Measurements from ENCODE around the gene TPPP3.

The TPPP3 gene

GRCh38 chr16:67407788-67408452 lies 14.6 kb upstream of the TPPP3 start:
- Histone ChIP-seq H3K4me2 (ENCODE audit: low read length, poor library complexity, severe bottlenecking) (no peak overlapping the region), H3K23ac (ENCODE audit: low read length in 2 of 2) (no peak overlapping the region), H2BK5ac (ENCODE audit: low read depth, low read length, poor library complexity, severe bottlenecking) (no peak overlapping the region), H2BK15ac (ENCODE audit: low read depth, poor library complexity, severe bottlenecking) (peak overlapping the region; percentile 54), H3K4me3 (ENCODE audit: insufficient read depth in 1 of 2, low read depth in 1 of 2, low read length in 2 of 2) (no peak overlapping the region), H3K4ac (ENCODE audit: low read depth in 1 of 2, low read length in 2 of 2) (no peak overlapping the region), H3K18ac (ENCODE audit: low read depth in 1 of 2, low read length in 2 of 2) (no peak overlapping the region), H4K8ac (ENCODE audit: low read length) (no peak overlapping the region), H3K27ac (ENCODE audit: low read length, poor library complexity, severe bottlenecking) (no peak overlapping the region), H3K9me3 (ENCODE audit: control insufficient read depth, low read length) (no peaks in the 10 kb centered on the region), H3K36me3 (ENCODE audit: control insufficient read depth in 1 of 2, insufficient read depth in 2 of 2, low read depth in 1 of 2, low read length in 2 of 2) (peaks cover 0 to 4% of the 10 kb centered on the region in 2 experiments), H3K79me1 (replicated peaks; ENCODE audit: low read length, poor library complexity, severe bottlenecking) (peaks cover 11% of the 10 kb centered on the region), H3K27me3 (ENCODE audit: control insufficient read depth in 1 of 2, insufficient read depth in 1 of 2, low read length in 2 of 2) (no peaks in the 10 kb centered on the region), H2AK5ac (ENCODE audit: low read length, severe bottlenecking) (no peak overlapping the region), H4K91ac (ENCODE audit: low read length) (no peak overlapping the region), H3K4me1 (ENCODE audit: control insufficient read depth, insufficient read depth, low read depth, low read length) (peaks cover 17% of the 10 kb centered on the region), H2BK12ac (ENCODE audit: low read length in 2 of 2) (no peak overlapping the region), H2BK120ac (ENCODE audit: low read depth, low read length) (no peak overlapping the region), H3K9ac (ENCODE audit: low read length) (peak overlapping the region; percentile 87), H2AFZ (ENCODE audit: low read depth, low read length) (no peak overlapping the region), H3K14ac (ENCODE audit: low read length in 2 of 2) (no peak overlapping the region)
- 85% methylated on average over 6 of the region's 6 CpGs for WGBS
- DNase-seq, result no peak

- Histone ChIP-seq H3K9me3 (ENCODE audit: control insufficient read depth, low read length) (no peaks in the 10 kb centered on the region), H3K4ac (ENCODE audit: low read depth in 1 of 2, low read length in 2 of 2) (peak overlapping the region in 1 of 2 experiments; percentile 24), H2BK5ac (ENCODE audit: low read depth, low read length, poor library complexity, severe bottlenecking) (no peak overlapping the region), H3K18ac (ENCODE audit: low read depth in 1 of 2, low read length in 2 of 2) (peak overlapping the region; percentile 9 to 19), H2BK15ac (ENCODE audit: low read depth, poor library complexity, severe bottlenecking) (peak overlapping the region; percentile 93), H3K27me3 (ENCODE audit: control insufficient read depth in 1 of 2, insufficient read depth in 1 of 2, low read length in 2 of 2) (peaks cover 0 to 1% of the 10 kb centered on the region in 2 experiments), H3K4me3 (ENCODE audit: insufficient read depth in 1 of 2, low read depth in 1 of 2, low read length in 2 of 2) (peak overlapping the region in 1 of 2 experiments; percentile 27), H3K23ac (ENCODE audit: low read length in 2 of 2) (no peak overlapping the region), H2AK5ac (ENCODE audit: low read length, severe bottlenecking) (peak overlapping the region; percentile 1), H2AFZ (ENCODE audit: low read depth, low read length) (no peak overlapping the region), H4K8ac (ENCODE audit: low read length) (no peak overlapping the region), H2BK120ac (ENCODE audit: low read depth, low read length) (no peak overlapping the region), H4K91ac (ENCODE audit: low read length) (no peak overlapping the region), H2BK12ac (ENCODE audit: low read length in 2 of 2) (no peak overlapping the region), H3K4me1 (ENCODE audit: control insufficient read depth, insufficient read depth, low read depth, low read length) (peaks cover 17% of the 10 kb centered on the region), H3K36me3 (ENCODE audit: control insufficient read depth in 1 of 2, insufficient read depth in 2 of 2, low read depth in 1 of 2, low read length in 2 of 2) (peaks cover 0 to 4% of the 10 kb centered on the region in 2 experiments), H3K4me2 (ENCODE audit: low read length, poor library complexity, severe bottlenecking) (no peak overlapping the region), H3K27ac (ENCODE audit: low read length, poor library complexity, severe bottlenecking) (no peak overlapping the region), H3K9ac (ENCODE audit: low read length) (peak overlapping the region; percentile 87), H3K14ac (ENCODE audit: low read length in 2 of 2) (no peak overlapping the region), H3K79me1 (replicated peaks; ENCODE audit: low read length, poor library complexity, severe bottlenecking) (peaks cover 11% of the 10 kb centered on the region)
- WGBS, result 94% methylated on average over 7 of the region's 7 CpGs
- no peak for DNase-seq
Measured at GRCh38 chr16:67407176-67407787, 14.0 kb upstream of the TPPP3 start.

- Histone ChIP-seq H3K9me3 (ENCODE audit: control insufficient read depth, low read length) (no peaks in the 10 kb centered on the region), H3K23ac (ENCODE audit: low read length in 2 of 2) (no peak overlapping the region), H3K27ac (ENCODE audit: low read length, poor library complexity, severe bottlenecking) (no peak overlapping the region), H3K4me1 (ENCODE audit: control insufficient read depth, insufficient read depth, low read depth, low read length) (peaks cover 17% of the 10 kb centered on the region), H4K8ac (ENCODE audit: low read length) (peak overlapping the region; percentile 49), H2BK5ac (ENCODE audit: low read depth, low read length, poor library complexity, severe bottlenecking) (no peak overlapping the region), H3K27me3 (ENCODE audit: control insufficient read depth in 1 of 2, insufficient read depth in 1 of 2, low read length in 2 of 2) (peaks cover 0 to 11% of the 10 kb centered on the region in 2 experiments), H2AK5ac (ENCODE audit: low read length, severe bottlenecking) (no peak overlapping the region), H3K4me3 (ENCODE audit: insufficient read depth in 1 of 2, low read depth in 1 of 2, low read length in 2 of 2) (peak overlapping the region in 1 of 2 experiments; percentile 48), H3K18ac (ENCODE audit: low read depth in 1 of 2, low read length in 2 of 2) (peak overlapping the region; percentile 9 to 19), H2AFZ (ENCODE audit: low read depth, low read length) (no peak overlapping the region), H3K14ac (ENCODE audit: low read length in 2 of 2) (no peak overlapping the region), H4K91ac (ENCODE audit: low read length) (no peak overlapping the region), H2BK15ac (ENCODE audit: low read depth, poor library complexity, severe bottlenecking) (peak overlapping the region; percentile 12), H3K4ac (ENCODE audit: low read depth in 1 of 2, low read length in 2 of 2) (no peak overlapping the region), H3K4me2 (ENCODE audit: low read length, poor library complexity, severe bottlenecking) (no peak overlapping the region), H2BK12ac (ENCODE audit: low read length in 2 of 2) (no peak overlapping the region), H3K36me3 (ENCODE audit: control insufficient read depth in 1 of 2, insufficient read depth in 2 of 2, low read depth in 1 of 2, low read length in 2 of 2) (peaks cover 0 to 4% of the 10 kb centered on the region in 2 experiments), H3K79me1 (replicated peaks; ENCODE audit: low read length, poor library complexity, severe bottlenecking) (peaks cover 11% of the 10 kb centered on the region), H3K9ac (ENCODE audit: low read length) (peak overlapping the region; percentile 87), H2BK120ac (ENCODE audit: low read depth, low read length) (no peak overlapping the region)
- DNase-seq, result peak; percentile 67
- 78% methylated on average over 15 of the region's 18 CpGs for WGBS
Measured at GRCh38 chr16:67406111-67406971, 13.0 kb upstream of the TPPP3 start.

- Histone ChIP-seq H2BK120ac (ENCODE audit: low read depth, low read length) (no peak overlapping the region), H3K4me3 (ENCODE audit: insufficient read depth in 1 of 2, low read depth in 1 of 2, low read length in 2 of 2) (peak overlapping the region in 1 of 2 experiments; percentile 48), H3K4me1 (ENCODE audit: control insufficient read depth, insufficient read depth, low read depth, low read length) (peaks cover 16% of the 10 kb centered on the region), H3K27ac (ENCODE audit: low read length, poor library complexity, severe bottlenecking) (no peak overlapping the region), H2AFZ (ENCODE audit: low read depth, low read length) (no peak overlapping the region), H4K8ac (ENCODE audit: low read length) (no peak overlapping the region), H3K23ac (ENCODE audit: low read length in 2 of 2) (no peak overlapping the region), H3K14ac (ENCODE audit: low read length in 2 of 2) (no peak overlapping the region), H2BK5ac (ENCODE audit: low read depth, low read length, poor library complexity, severe bottlenecking) (no peak overlapping the region), H3K9ac (ENCODE audit: low read length) (peak overlapping the region; percentile 87), H2BK15ac (ENCODE audit: low read depth, poor library complexity, severe bottlenecking) (no peak overlapping the region), H3K18ac (ENCODE audit: low read depth in 1 of 2, low read length in 2 of 2) (no peak overlapping the region), H3K36me3 (ENCODE audit: control insufficient read depth in 1 of 2, insufficient read depth in 2 of 2, low read depth in 1 of 2, low read length in 2 of 2) (peaks cover 0 to 4% of the 10 kb centered on the region in 2 experiments), H3K4ac (ENCODE audit: low read depth in 1 of 2, low read length in 2 of 2) (no peak overlapping the region), H3K27me3 (ENCODE audit: control insufficient read depth in 1 of 2, insufficient read depth in 1 of 2, low read length in 2 of 2) (peaks cover 0 to 21% of the 10 kb centered on the region in 2 experiments), H3K79me1 (replicated peaks; ENCODE audit: low read length, poor library complexity, severe bottlenecking) (peaks cover 8% of the 10 kb centered on the region), H2AK5ac (ENCODE audit: low read length, severe bottlenecking) (no peak overlapping the region), H4K91ac (ENCODE audit: low read length) (no peak overlapping the region), H3K9me3 (ENCODE audit: control insufficient read depth, low read length) (no peaks in the 10 kb centered on the region), H3K4me2 (ENCODE audit: low read length, poor library complexity, severe bottlenecking) (no peak overlapping the region), H2BK12ac (ENCODE audit: low read length in 2 of 2) (no peak overlapping the region)
- WGBS, result 93% methylated on average over 8 of the region's 8 CpGs
- no peak for DNase-seq
Measured at GRCh38 chr16:67405336-67405735, 12.0 kb upstream of the TPPP3 start.
